OCI-LY7 (cell line): ENCODE results near the gene IL17REL. TPM values are rescaled to one million over a fixed set of nuclear protein-coding genes. Genes with fewer than 3 reads are reported as not detected.
A peak's percentile ranks its signal among the peaks of the same experiment; 100 is the strongest.

ENCODE experiments used
- BruUV-seq: library from RNA; stranded (reverse); fragments of 400-500 nt; replicated peaks from 2 replicates; lab custom pipeline; 2021; lab: Mats Ljungman, UMichigan
- CTCF ChIA-PET: fragments of 300-600 bp; sonication (Branson Sonifier 250); formaldehyde crosslinking; loops from one replicate; lab custom pipeline; 2022; ENCODE audit warnings: antibody characterized with exemption; ENCODE audit not compliant: unreplicated experiment; lab: Charles Lee
- POLR2A ChIA-PET: fragments of 300-600 bp; sonication (Branson Sonifier 250); formaldehyde crosslinking; loops from one replicate; lab custom pipeline; 2022; ENCODE audit warnings: antibody characterized with exemption; lab: Charles Lee
- DNase-seq: peaks from one replicate; pipeline ENCODE4 v3.0.0-alpha.2; 2015; ENCODE audit warnings: low spot score
- H2AFZ ChIP-seq: fragments of 200-600 bp; sonication (generic), shearing (Covaris generic); 2 replicates; pipeline ENCODE4 v1.6.1; 2014; ENCODE audit warnings: mild to moderate bottlenecking, antibody characterized with exemption, low read length, moderate library complexity
- H3K27ac ChIP-seq: fragments of 200-600 bp; sonication (generic); 2 replicates; pipeline ENCODE4 v1.5.1; 2014; ENCODE audit warnings: mixed run types, low read depth, mild to moderate bottlenecking, moderate library complexity, low read length, inconsistent platforms; ENCODE audit not compliant: poor library complexity, severe bottlenecking
- H3K36me3 ChIP-seq: fragments of 200-600 bp; sonication (generic); 2 replicates; pipeline ENCODE4 v1.6.1; 2014; ENCODE audit warnings: mild to moderate bottlenecking, antibody characterized with exemption, low read length, moderate library complexity, mixed read lengths; ENCODE audit not compliant: insufficient read depth
- H3K4me1 ChIP-seq: fragments of 200-600 bp; sonication (generic); 2 replicates; pipeline ENCODE4 v1.5.1; 2014; ENCODE audit warnings: mild to moderate bottlenecking, low read length; ENCODE audit not compliant: insufficient read depth, poor library complexity, severe bottlenecking
- H3K4me2 ChIP-seq: fragments of 200-600 bp; sonication (generic); 2 replicates; pipeline ENCODE4 v1.6.1; 2014; ENCODE audit warnings: mild to moderate bottlenecking, low read length
- H3K4me3 ChIP-seq: fragments of 200-600 bp; sonication (generic); 2 replicates; pipeline ENCODE4 v1.5.1; 2014; ENCODE audit warnings: mild to moderate bottlenecking, low read depth, low read length; ENCODE audit not compliant: poor library complexity, severe bottlenecking
- H3K79me2 ChIP-seq: fragments of 200-600 bp; sonication (generic); 2 replicates; pipeline ENCODE4 v1.6.1; 2016; ENCODE audit warnings: low read depth, mild to moderate bottlenecking, low read length, moderate library complexity, mixed read lengths; ENCODE audit not compliant: insufficient read depth
- H3K9me2 ChIP-seq: fragments of 200-600 bp; sonication (generic); 2 replicates; pipeline ENCODE4 v1.6.1; 2016; ENCODE audit warnings: mild to moderate bottlenecking, low read length, mixed read lengths; ENCODE audit not compliant: insufficient read depth
- H3K9me3 ChIP-seq: fragments of 200-600 bp; sonication (generic); 2 replicates; pipeline ENCODE4 v1.6.1; 2014; ENCODE audit warnings: mild to moderate bottlenecking, mixed run types, low read length, mixed read lengths
- H4K20me1 ChIP-seq: fragments of 200-600 bp; sonication (generic); 2 replicates; pipeline ENCODE4 v1.6.1; 2014; ENCODE audit warnings: mild to moderate bottlenecking, antibody characterized with exemption, low read length, moderate library complexity, mixed read lengths; ENCODE audit not compliant: insufficient read depth
- CTCF ChIP-seq: fragments of 200-600 bp; sonication (generic); conservative IDR thresholded peaks from 2 replicates; pipeline ENCODE4 v1.5.1; 2014; ENCODE audit warnings: mild to moderate bottlenecking, antibody characterized with exemption, low read length, moderate library complexity, mixed read lengths
- EZH2phosphoT487 ChIP-seq: fragments of 200-600 bp; sonication (generic); IDR thresholded peaks from 2 replicates; pipeline ENCODE4 v1.6.1; 2018; ENCODE audit warnings: low read depth, borderline replicate concordance, mild to moderate bottlenecking, mixed run types, antibody characterized with exemption, low read length, moderate library complexity, mixed read lengths
- intact Hi-C: fragments of 100-400 bp; cut with micrococcal nuclease; formaldehyde crosslinking; loops from one replicate; pipeline ENCODE4 v1.10.0; 2022; ENCODE audit not compliant: unreplicated experiment
- total RNA-seq, 2 experiments: library from RNA; depleted of rRNA in 1 of 2; stranded (reverse); fragments of >200 nt in 1 of 2; shearing (Covaris generic) in 1 of 2; gene quantifications; 2 replicates each; pipeline ENCODE4 v1.2.3, GENCODE V29; 2014 to 2022

IL17REL gene
- total RNA-seq, 2 experiments from 2014 or later, result 0.03 TPM; not detected in 1

- Histone ChIP-seq H4K20me1 (no peaks in the 10 kb centered on the region), H3K4me2 (peak overlapping the region; percentile 42; the same call in 1 of the 2 replicates), H3K4me3 (no peak overlapping the region), H2AFZ (no peak overlapping the region), H3K27ac (no peak overlapping the region), H3K4me1 (peaks cover 44% of the 10 kb centered on the region), H3K9me2 (no peaks in the 10 kb centered on the region), H3K36me3 (no peaks in the 10 kb centered on the region), H3K79me2 (no peaks in the 10 kb centered on the region), H3K9me3 (no peaks in the 10 kb centered on the region)
- intact Hi-C loops, result no loop called here
- no TSS peak for BruUV-seq
- CTCF ChIA-PET, result no interaction called here
- TF ChIP-seq EZH2phosphoT487 (no peak), CTCF (no peak)
- DNase-seq, result peak; percentile 43
- POLR2A ChIA-PET, result interaction anchor here (0.7 kb wide), 1 partner anchor 19 kb away, joined by 3 read pairs; no protein-coding TSS in a partner anchor
These were observed 48.7 kb upstream of the IL17REL start for GRCh38 chr22:50061141-50061823.

GRCh38 chr22:50060441-50061140 is 48.0 kb upstream of the IL17REL start:
- DNase-seq, result no peak
- no peak overlapping the region for H3K27ac ChIP-seq
- H3K4me1 ChIP-seq, result peaks cover 50% of the 10 kb centered on the region
- H3K4me3 ChIP-seq, result no peak overlapping the region
- TF ChIP-seq CTCF (no peak; the same call in 1 of the 2 replicates), EZH2phosphoT487 (no peak)
- peak overlapping the region; percentile 42; the same call in 1 of the 2 replicates for H3K4me2 ChIP-seq
- POLR2A ChIA-PET, result no interaction called here
- BruUV-seq, result no TSS peak
- intact Hi-C loops, result no loop called here
- H3K36me3 ChIP-seq, result no peaks in the 10 kb centered on the region
- no peaks in the 10 kb centered on the region for H3K9me3 ChIP-seq
- CTCF ChIA-PET, result no interaction called here
- no peaks in the 10 kb centered on the region for H4K20me1 ChIP-seq
- H3K79me2 ChIP-seq, result no peaks in the 10 kb centered on the region
- H2AFZ ChIP-seq, result no peak overlapping the region
- H3K9me2 ChIP-seq, result no peaks in the 10 kb centered on the region
